IMR-90 (cell line): ENCODE measurements around the gene FRMD5. TPM values are rescaled to one million over a fixed set of nuclear protein-coding genes. Genes with fewer than 3 reads are reported as not detected.

ENCODE experiments used
- ATAC-seq: fragments of 200-7000 bp; cut with Tn5 transposase; 2 replicates; pipeline ENCODE4 v1.9.1; 2020; ENCODE audit warnings: low read depth, mild to moderate bottlenecking, moderate library complexity
- BruUV-seq: library from RNA; stranded (reverse); fragments of 400-500 nt; replicated peaks from 2 replicates; lab custom pipeline; 2021; lab: Mats Ljungman, UMichigan
- CTCF ChIA-PET: fragments of 300-600 bp; formaldehyde crosslinking; extraction: SDS; loops from one replicate; lab custom pipeline; 2021; ENCODE audit warnings: antibody characterized with exemption; lab: Yijun Ruan, JAX
- POLR2A ChIA-PET: fragments of 300-600 bp; sonication (Branson Sonifier 250); formaldehyde crosslinking; loops from one replicate; lab custom pipeline; 2022; ENCODE audit warnings: antibody characterized with exemption; ENCODE audit not compliant: unreplicated experiment; lab: Charles Lee
- DNase-seq: peaks from one replicate; pipeline ENCODE4 v3.0.0; 2013
- H2AFZ ChIP-seq: replicated peaks from 2 replicates; pipeline ENCODE3; 2013; ENCODE audit warnings: low read length, mild to moderate bottlenecking; ENCODE audit not compliant: poor library complexity
- H2AK5ac ChIP-seq: 2 replicates; pipeline ENCODE4 v1.6.1; 2013; ENCODE audit warnings: low read depth, low read length, inconsistent platforms
- H2AK9ac ChIP-seq: replicated peaks from 2 replicates; pipeline ENCODE3; 2013; ENCODE audit warnings: mild to moderate bottlenecking, low read depth, low read length, moderate library complexity; ENCODE audit not compliant: poor library complexity
- H2BK120ac ChIP-seq: 2 replicates; pipeline ENCODE4 v1.6.1; 2013; ENCODE audit warnings: low read depth, low read length, inconsistent platforms
- H2BK15ac ChIP-seq: 3 replicates; pipeline ENCODE4 v1.6.1; 2013; ENCODE audit warnings: low read depth, low read length, inconsistent platforms
- H2BK20ac ChIP-seq: 2 replicates; pipeline ENCODE4 v1.6.1; 2013; ENCODE audit warnings: low read depth, mild to moderate bottlenecking, inconsistent platforms, low read length, moderate library complexity
- H2BK5ac ChIP-seq: 2 replicates; pipeline ENCODE4 v1.6.1; 2013; ENCODE audit warnings: mild to moderate bottlenecking, low read depth, low read length, inconsistent platforms; ENCODE audit not compliant: poor library complexity, severe bottlenecking
- H3K14ac ChIP-seq: replicated peaks from 2 replicates; pipeline ENCODE4 v1.6.1; 2013; ENCODE audit warnings: low read depth, low read length, inconsistent platforms
- H3K18ac ChIP-seq: 2 replicates; pipeline ENCODE4 v1.6.1; 2013; ENCODE audit warnings: low read depth, low read length, control low read depth
- H3K23ac ChIP-seq: 2 replicates; pipeline ENCODE4 v1.6.1; 2013; ENCODE audit warnings: low read depth, low read length, inconsistent platforms
- H3K27ac ChIP-seq: 2 replicates; pipeline ENCODE4 v1.5.1; 2013; ENCODE audit warnings: mild to moderate bottlenecking, control low read depth, low read length; ENCODE audit not compliant: insufficient read depth
- H3K27me3 ChIP-seq: 2 replicates; pipeline ENCODE4 v1.6.1; 2013; ENCODE audit warnings: low read length; ENCODE audit not compliant: control insufficient read depth, insufficient read depth
- H3K36me3 ChIP-seq: 2 replicates; pipeline ENCODE4 v1.6.1; 2013; ENCODE audit warnings: low read length, mixed read lengths; ENCODE audit not compliant: control insufficient read depth, insufficient read depth
- H3K4ac ChIP-seq: 2 replicates; pipeline ENCODE4 v1.6.1; 2013; ENCODE audit warnings: low read depth, low read length, inconsistent platforms
- H3K4me1 ChIP-seq: 2 replicates; pipeline ENCODE4 v1.6.1; 2013; ENCODE audit warnings: low read length, mixed read lengths; ENCODE audit not compliant: control insufficient read depth, insufficient read depth
- H3K4me2 ChIP-seq: 2 replicates; pipeline ENCODE4 v1.6.1; 2013; ENCODE audit warnings: low read depth, mild to moderate bottlenecking, control low read depth, low read length, moderate library complexity
- H3K4me3 ChIP-seq: 2 replicates; pipeline ENCODE4 v1.5.1; 2013; ENCODE audit warnings: low read depth, mild to moderate bottlenecking, control low read depth, low read length, moderate library complexity; ENCODE audit not compliant: insufficient read depth
- H3K56ac ChIP-seq: 2 replicates; pipeline ENCODE4 v1.6.1; 2013; ENCODE audit warnings: low read length, inconsistent platforms; ENCODE audit not compliant: insufficient read depth; ENCODE audit errors: extremely low read depth
- H3K79me1 ChIP-seq, 2 experiments: 2 replicates each; pipeline ENCODE4 v1.6.1; 2013; ENCODE audit warnings: low read length in 2 of 2, inconsistent platforms in 1 of 2, low read depth in 1 of 2
- H3K9ac ChIP-seq: 2 replicates; pipeline ENCODE4 v1.6.1; 2013; ENCODE audit warnings: low read depth, low read length, control low read depth
- H3K9me1 ChIP-seq: 2 replicates; pipeline ENCODE4 v1.6.1; 2013; ENCODE audit warnings: low read length, inconsistent platforms; ENCODE audit not compliant: insufficient read depth
- H3K9me3 ChIP-seq: 2 replicates; pipeline ENCODE4 v1.6.1; 2013; ENCODE audit warnings: low read length; ENCODE audit not compliant: control insufficient read depth, insufficient read depth
- H4K20me1 ChIP-seq: 2 replicates; pipeline ENCODE4 v1.6.1; 2013; ENCODE audit warnings: low read length, inconsistent platforms; ENCODE audit not compliant: insufficient read depth
- H4K5ac ChIP-seq: 2 replicates; pipeline ENCODE4 v1.6.1; 2013; ENCODE audit warnings: mild to moderate bottlenecking, low read depth, low read length, control low read depth
- H4K8ac ChIP-seq, 2 experiments: 2 replicates each; pipeline ENCODE4 v1.6.1; 2013; ENCODE audit warnings: low read depth in 2 of 2, low read length in 2 of 2, control low read depth in 1 of 2, inconsistent platforms in 1 of 2
- H4K91ac ChIP-seq: 2 replicates; pipeline ENCODE4 v1.6.1; 2013; ENCODE audit warnings: low read depth, low read length, inconsistent platforms; ENCODE audit not compliant: insufficient read depth
- CEBPB ChIP-seq: IDR thresholded peaks from 2 replicates; pipeline ENCODE4 v1.6.1; 2012; ENCODE audit warnings: low read depth, low read length, improper control_type of control experiment
- MAZ ChIP-seq: IDR thresholded peaks from 2 replicates; pipeline ENCODE4 v1.6.1; 2012; ENCODE audit warnings: low read depth, mild to moderate bottlenecking, low read length, improper control_type of control experiment, moderate library complexity, borderline replicate concordance
- NFE2L2 ChIP-seq: fragments of 150-350 bp; IDR thresholded peaks from 2 replicates; pipeline ENCODE4 v1.6.1; 2016; ENCODE audit warnings: low read depth, mild to moderate bottlenecking, low read length
- WGBS, 2 experiments: methylation state at CpG; one replicate each; pipeline versions ENCODE4 v1.1.5 to v1.1.7; 2013; ENCODE audit warnings: missing lambda C conversion rate in 2 of 2; ENCODE audit not compliant: insufficient read length in 1 of 2; ENCODE audit errors: extremely low coverage in 2 of 2; 5-methylcytosine and 5-hydroxymethylcytosine counted together
- dilution Hi-C: fragments of 300-500 bp; cut with HindIII; formaldehyde crosslinking; loops from one replicate; pipeline ENCODE4 v1.14.3; 2018; ENCODE audit warnings: low sequenced_read_pairs; ENCODE audit not compliant: unreplicated experiment
- in situ Hi-C: fragments of 300-500 bp; cut with MboI; formaldehyde crosslinking; loops from 3 replicates; pipeline ENCODE4 v1.14.3; 2019; ENCODE audit warnings: low sequenced_read_pairs, inconsistent platforms, mixed read lengths
- intact Hi-C: fragments of 100-400 bp; cut with micrococcal nuclease; formaldehyde crosslinking; loops from 2 replicates; pipeline ENCODE4 v1.10.0; 2022
- polyA plus RNA-seq, 3 experiments: library from polyadenylated mRNA; depleted of rRNA; stranded (reverse); fragments of >200 nt; gene quantifications; 2 replicates each; pipeline ENCODE4 v1.2.3, GENCODE V29; 2012; ENCODE audit warnings: low replicate concordance in 1 of 3
- total RNA-seq: library from RNA; depleted of rRNA; stranded (reverse); fragments of >200 nt; gene quantifications from 2 replicates; pipeline ENCODE4 v1.2.3, GENCODE V29; 2012

Gene FRMD5
- total and polyA plus RNA-seq, 2 of the 4 experiments (the other 2 are of a cell fraction), result 4.1 to 5.4 TPM

DNA sequence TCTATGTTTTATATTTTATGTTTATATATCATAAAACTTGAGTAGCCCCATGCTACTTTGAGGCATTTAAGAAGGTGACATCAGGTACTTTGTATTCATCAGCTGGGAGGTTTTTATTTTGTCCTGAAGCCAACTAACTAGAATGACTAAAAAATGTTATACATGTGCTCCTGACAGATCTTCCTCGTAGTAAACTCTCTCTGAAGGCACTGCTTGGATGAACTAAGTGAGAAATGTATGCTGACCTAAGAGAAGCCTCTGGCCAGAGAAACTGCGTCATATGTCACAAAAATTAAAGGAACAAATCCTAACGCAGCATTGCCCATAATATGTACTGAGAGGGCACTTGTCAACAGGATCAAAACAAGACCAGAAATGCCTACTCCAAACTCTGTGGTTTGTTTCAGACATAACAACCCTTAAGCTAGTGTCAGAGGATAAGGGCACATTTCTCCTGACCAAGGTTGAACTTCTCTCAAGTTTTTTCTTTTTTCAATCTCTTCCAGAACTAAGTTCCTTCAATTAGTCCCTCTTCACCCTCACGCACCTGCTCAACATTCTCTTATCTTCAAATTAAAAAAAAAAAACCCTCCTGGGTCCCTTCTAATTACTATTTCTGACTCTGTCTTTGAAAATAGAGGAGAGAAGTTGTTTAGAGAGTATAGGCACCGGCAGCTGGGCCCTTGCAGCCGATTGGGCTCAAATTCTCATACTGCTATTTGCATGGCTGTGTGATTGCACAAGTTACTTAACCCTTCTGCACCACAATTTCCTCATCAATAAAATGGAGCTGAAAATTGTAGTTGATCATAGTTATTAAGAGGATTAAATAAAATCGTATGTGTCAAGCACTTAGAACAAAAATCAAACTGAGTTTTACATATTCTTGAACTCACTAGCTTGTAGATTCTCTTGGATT lies 159.0 kb downstream of the FRMD5 start:
- POLR2A ChIA-PET, result no interaction called here
- no TSS peak for BruUV-seq
- in situ Hi-C loops (no loop called here), dilution Hi-C loops (no loop called here), intact Hi-C loops (no loop called here)
- Histone ChIP-seq H3K18ac (no peak overlapping the region), H3K4me3 (no peak overlapping the region), H3K4ac (no peak overlapping the region), H4K8ac (no peak overlapping the region), H3K9me3 (no peaks in the 10 kb centered on the region), H3K4me1 (peaks cover 6% of the 10 kb centered on the region), H3K27me3 (no peaks in the 10 kb centered on the region), H3K36me3 (no peaks in the 10 kb centered on the region), H3K9me1 (no peaks in the 10 kb centered on the region), H4K5ac (no peak overlapping the region), H3K14ac (no peak overlapping the region), H2BK120ac (peak overlapping the region; percentile 51; the same call in 1 of the 2 replicates), H3K4me2 (no peak overlapping the region), H4K20me1 (no peaks in the 10 kb centered on the region), H2BK15ac (no peak overlapping the region), H3K56ac (no peak overlapping the region), H4K91ac (no peak overlapping the region), H3K9ac (no peak overlapping the region), H2BK5ac (no peak overlapping the region), H2AK9ac (no peak overlapping the region), H3K23ac (no peak overlapping the region), H2AK5ac (no peak overlapping the region), H3K79me1 (0 out of 4 replicates have a peak, but pooled peaks cover 0 to 9% of the 10 kb centered on the region in 2 experiments), H2AFZ (no peak overlapping the region), H3K27ac (no peak overlapping the region), H2BK20ac (no peak overlapping the region)
- CTCF ChIA-PET, result interaction anchor here (0.6 to 1.1 kb wide), 3 partner anchors 31 to 277 kb away, joined by 3 to 4 read pairs (median 4); no protein-coding TSS in a partner anchor
- peak; percentile 56 for TF ChIP-seq CEBPB
- TF ChIP-seq NFE2L2, result no peak
- TF ChIP-seq MAZ, result no peak
- ATAC-seq (peak; percentile 34), DNase-seq (peak; percentile 59)
- 100% methylated on average over 1 of the region's 7 CpGs; no CpG with 5 or more reads in 1 of the 2 experiments for WGBS, 2 experiments
